ENCODE results near the gene CHRNA3. TPM values are rescaled to one million over a fixed set of nuclear protein-coding genes. Genes with fewer than 3 reads are reported as not detected.

CHRNA3 gene
- total and polyA plus RNA-seq, 5 experiments from 2014 or later = not detected

DNA sequence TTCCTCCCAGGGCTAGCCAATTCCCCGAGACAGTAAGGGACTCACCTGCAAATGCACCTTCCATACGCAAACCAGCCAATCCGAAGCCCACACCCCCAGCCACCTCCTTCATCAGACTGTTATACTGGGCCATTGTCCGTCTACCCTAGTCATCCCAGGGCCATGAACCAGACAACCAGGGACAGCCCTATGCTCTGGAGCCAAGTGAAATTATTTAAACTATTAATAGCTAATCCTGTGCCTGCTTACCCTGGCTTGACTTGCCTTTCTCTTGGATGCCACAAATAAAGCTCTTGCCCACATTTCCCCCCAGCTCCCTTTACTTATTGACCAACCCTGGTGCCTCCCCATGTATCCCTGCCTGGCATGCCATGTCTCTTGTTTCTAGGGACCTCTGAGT lies 24.2 kb upstream of the CHRNA3 start:
- peaks cover 0 to 10% (median 0%) of the 10 kb centered on the region in 5 donors for H3K27me3 Mint-ChIP-seq
- ATAC-seq (no peak), DNase-seq (no peak)
- H3K27ac Mint-ChIP-seq = peak overlapping the region in 1 of 10 donors; percentile 5
- no peaks in the 10 kb centered on the region for H3K36me3 Mint-ChIP-seq
- POLR2A ChIA-PET = no interaction called here
- no peaks in the 10 kb centered on the region for H3K9me3 Mint-ChIP-seq
- H3K4me1 Mint-ChIP-seq = peaks cover 6 to 11% (median 9%) of the 10 kb centered on the region in 4 donors
- H3K4me3 Mint-ChIP-seq = no peak overlapping the region

DNA sequence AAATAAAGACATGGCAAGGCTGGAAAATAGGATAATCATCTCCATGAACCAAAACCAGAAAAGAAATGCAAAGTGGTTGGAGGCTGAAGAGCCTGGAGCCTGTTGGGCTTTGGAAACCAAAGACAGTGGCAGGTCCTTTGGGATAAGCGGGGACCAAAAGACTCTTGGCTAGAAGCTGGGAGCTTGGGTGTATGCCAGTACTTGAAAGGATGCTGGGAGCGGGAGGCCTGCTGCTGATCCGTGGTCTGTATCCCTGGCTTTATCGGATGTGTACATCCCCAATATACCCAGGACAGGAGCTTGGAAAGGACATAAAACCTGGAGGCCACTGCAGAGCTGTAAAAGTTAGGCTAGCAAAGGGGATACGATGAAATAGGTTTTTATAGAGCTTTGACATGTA lies 21.5 kb upstream of the CHRNA3 start:
- H3K36me3 Mint-ChIP-seq = no peaks in the 10 kb centered on the region
- POLR2A ChIA-PET = no interaction called here
- H3K27ac Mint-ChIP-seq = no peak overlapping the region
- peaks cover 0 to 15% (median 5%) of the 10 kb centered on the region in 5 donors for H3K27me3 Mint-ChIP-seq
- peaks cover 6 to 13% (median 9%) of the 10 kb centered on the region in 4 donors for H3K4me1 Mint-ChIP-seq
- ATAC-seq (no peak), DNase-seq (no peak)
- H3K4me3 Mint-ChIP-seq = peak overlapping the region in 3 of 10 donors; percentile 76 to 78 (median 77)
- no peaks in the 10 kb centered on the region for H3K9me3 Mint-ChIP-seq

DNA sequence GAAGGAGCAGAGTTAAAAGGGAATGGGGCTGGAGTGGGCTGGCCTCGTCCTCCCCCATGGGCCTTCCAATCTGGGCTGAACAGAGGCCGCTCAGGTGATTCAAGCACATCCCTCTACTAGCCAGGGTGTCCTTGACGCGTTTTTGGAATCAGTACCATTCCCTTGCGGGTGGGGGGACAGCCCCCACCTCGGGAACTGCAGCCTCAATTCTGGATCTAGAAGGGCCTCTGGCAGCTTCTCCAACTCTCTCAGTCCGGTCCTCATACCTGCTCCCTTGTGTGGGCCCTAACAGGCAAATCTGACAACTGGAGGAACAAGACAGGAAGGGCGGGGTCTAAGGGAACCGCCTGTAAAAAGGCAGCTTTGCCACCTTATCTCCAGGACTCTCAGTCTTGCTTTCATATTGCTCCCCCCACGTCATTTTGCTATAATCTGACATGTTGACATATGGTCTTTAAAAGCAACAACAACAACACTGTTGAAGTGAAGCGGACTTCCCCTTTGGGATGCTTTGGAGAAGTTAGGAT lies 21.0 kb upstream of the CHRNA3 start:
- ATAC-seq = no peak
- DNase-seq = no peak
- no peaks in the 10 kb centered on the region for H3K36me3 Mint-ChIP-seq
- peak overlapping the region in 2 of 10 donors; percentile 43 to 78 for H3K27ac Mint-ChIP-seq
- H3K27me3 Mint-ChIP-seq = peaks cover 0 to 15% (median 9%) of the 10 kb centered on the region in 5 donors
- peaks cover 6 to 13% (median 9%) of the 10 kb centered on the region in 4 donors for H3K4me1 Mint-ChIP-seq
- no peaks in the 10 kb centered on the region for H3K9me3 Mint-ChIP-seq
- H3K4me3 Mint-ChIP-seq = peak overlapping the region; percentile 66 to 86 (median 78)
- POLR2A ChIA-PET = no interaction called here

DNA sequence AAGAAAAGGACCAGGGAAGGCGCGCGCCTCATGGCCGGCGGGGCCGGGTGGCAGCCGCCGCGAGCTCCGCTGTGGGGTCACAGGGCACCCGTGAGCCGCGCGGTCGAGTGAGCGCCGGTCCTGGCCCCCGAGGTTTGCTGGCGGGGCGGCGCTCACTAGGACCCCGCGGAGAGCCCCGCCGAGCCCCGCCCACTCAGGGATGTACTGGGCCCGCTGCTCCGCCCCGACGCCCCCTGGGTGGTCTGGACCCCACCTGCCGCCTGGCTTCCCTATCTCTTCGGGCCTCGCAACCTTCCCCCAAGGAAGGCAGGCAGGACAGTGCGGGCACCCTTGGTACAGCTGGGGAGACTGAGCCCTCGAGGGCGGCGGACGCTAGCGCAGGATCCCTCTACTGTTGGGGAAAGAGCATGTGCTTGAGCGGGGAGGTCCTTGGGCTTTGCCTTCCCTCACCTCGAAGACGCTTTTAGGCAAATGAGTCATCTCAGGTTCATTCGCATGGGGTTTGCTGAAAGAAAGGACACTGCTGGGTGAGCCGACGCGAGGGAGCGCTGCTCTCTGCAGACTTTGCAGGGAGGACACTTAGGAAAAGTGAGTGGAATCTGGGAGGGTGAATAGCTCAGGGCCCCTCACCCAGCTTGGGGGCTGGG lies 20.4 kb upstream of the CHRNA3 start, which contains the start of gene CHRNB4:
TSS of gene CHRNB4 (minus strand) at position 109 of the 647 bp plus-strand sequence. CDS start at position 32, 77 bp downstream.
- ATAC-seq (peak; percentile 80 to 84), DNase-seq (peak in 6 of 10 donors; percentile 21 to 34 (median 26))
- Mint-ChIP-seq H3K4me3 (peak within 1 kb of the TSS; percentile 67 to 86 (median 78)), H3K4me1 (peaks cover 6 to 13% (median 9%) of the 10 kb centered on the region in 4 donors), H3K27me3 (peaks cover 0 to 15% (median 11%) of the 10 kb centered on the region in 5 donors), H3K9me3 (no peaks in the 10 kb centered on the region), H3K36me3 (no peaks in the 10 kb centered on the region), H3K27ac (peak within 1 kb of the TSS in 3 of 10 donors; percentile 43 to 78 (median 56))
- POLR2A ChIA-PET = no interaction called here

DNA sequence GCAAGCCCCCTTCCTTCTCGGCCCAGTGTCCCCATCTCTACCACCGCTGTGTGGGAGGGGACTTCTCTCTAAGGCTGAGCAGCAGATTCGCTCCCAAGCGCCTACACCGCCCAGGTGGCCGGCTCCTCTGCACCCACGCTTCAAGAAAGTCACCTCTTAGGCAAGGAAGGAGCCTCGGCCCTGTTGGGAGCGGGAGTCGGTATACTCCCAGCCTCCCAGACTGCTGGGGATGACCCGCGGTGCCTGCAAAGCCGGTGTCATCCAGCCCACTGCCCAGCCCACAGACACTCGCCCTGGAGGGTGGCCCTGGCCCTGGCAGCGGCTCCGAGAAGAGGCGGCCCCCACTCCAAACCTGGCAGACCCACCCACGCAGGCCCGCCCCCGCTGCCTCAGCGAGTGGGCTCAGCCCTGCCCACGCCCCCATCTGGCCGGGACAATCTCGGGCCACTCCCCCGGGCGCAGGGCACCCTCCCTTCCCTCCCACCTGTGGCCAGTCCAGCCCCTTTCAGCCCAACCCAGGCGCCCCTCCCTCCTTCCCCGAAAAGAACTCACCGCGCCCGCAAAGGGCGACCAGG lies 19.8 kb upstream of the CHRNA3 start:
- peaks cover 6 to 13% (median 9%) of the 10 kb centered on the region in 4 donors for H3K4me1 Mint-ChIP-seq
- peaks cover 0 to 18% (median 11%) of the 10 kb centered on the region in 5 donors for H3K27me3 Mint-ChIP-seq
- no peaks in the 10 kb centered on the region for H3K9me3 Mint-ChIP-seq
- H3K4me3 Mint-ChIP-seq = peak overlapping the region; percentile 26 to 83 (median 70)
- peak; percentile 27 to 56 for ATAC-seq
- DNase-seq = peak in 2 of 10 donors; percentile 12 to 15
- H3K27ac Mint-ChIP-seq = no peak overlapping the region
- no peaks in the 10 kb centered on the region for H3K36me3 Mint-ChIP-seq
- POLR2A ChIA-PET = no interaction called here

DNA sequence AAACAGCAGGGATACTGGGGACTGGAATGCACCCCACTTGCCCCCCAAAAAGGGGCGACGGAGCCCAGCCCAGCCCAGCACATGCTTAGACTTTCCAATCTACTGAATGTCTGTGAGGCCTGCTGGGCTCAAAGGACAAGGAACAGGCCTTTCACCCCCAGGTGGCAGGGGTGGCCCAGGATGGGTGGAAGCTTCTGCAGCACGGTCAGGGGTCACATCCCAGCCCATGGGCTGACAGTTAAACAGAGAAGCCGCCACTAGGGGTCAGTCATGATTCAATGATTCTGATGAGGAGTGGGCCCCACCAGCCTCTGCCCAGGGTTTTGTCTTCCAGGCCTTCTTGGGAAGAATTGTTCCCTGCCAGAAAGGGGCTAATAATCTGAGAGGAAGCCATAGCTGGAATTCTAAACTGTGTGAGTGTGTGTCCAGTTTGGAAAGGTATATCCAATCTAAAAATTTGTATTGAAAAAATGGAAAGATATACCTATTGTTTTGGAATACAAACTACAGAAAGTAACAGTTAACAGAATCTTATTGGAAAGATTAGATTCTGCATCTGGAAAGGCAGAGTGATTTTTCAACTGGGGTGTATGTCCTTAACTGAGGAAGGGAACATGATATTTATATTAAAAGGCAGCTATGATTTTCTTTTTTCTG lies 18.0 kb upstream of the CHRNA3 start:
- Mint-ChIP-seq H3K4me3 (peak overlapping the region in 2 of 10 donors; percentile 33 to 82), H3K36me3 (no peaks in the 10 kb centered on the region), H3K4me1 (peaks cover 6 to 13% (median 9%) of the 10 kb centered on the region in 4 donors), H3K27me3 (peaks cover 0 to 18% (median 11%) of the 10 kb centered on the region in 5 donors), H3K27ac (no peak overlapping the region), H3K9me3 (peaks cover 0 to 3% (median 0%) of the 10 kb centered on the region in 9 donors)
- ATAC-seq = peak; percentile 50 to 55
- DNase-seq = peak in 9 of 10 donors; percentile 10 to 68 (median 34)
- POLR2A ChIA-PET = no interaction called here

DNA sequence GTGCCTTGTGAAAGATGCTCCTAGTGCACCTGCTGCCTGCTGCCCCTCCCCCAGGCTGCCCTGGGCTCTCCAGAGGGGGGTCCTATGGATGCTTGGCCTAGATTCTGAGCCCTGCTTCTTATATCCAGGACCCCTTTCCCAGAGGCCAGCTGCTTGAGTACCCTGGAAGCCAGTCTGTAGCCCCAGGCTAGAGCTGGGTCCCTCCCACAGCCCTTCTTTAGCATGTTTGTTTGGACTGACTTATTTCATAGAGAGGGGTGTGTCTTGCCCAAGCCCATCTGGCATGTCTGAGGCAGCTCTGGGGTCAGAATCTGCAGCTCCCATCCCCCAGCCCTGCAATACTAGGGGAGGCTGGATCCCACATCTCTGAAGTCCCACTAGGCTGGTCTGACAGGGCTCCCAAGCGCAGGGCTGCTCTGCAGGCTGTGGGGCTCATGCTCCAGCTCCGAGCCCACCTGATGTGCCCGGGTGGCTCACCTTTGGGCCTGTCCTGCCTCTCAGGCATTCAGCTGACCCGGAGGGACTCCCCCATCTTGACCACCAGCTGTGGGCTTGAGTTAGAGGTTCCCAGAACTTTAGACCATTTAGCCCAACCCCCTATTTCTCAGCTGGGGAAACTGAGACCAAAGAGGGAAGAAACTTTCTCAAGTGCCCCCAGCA lies 17.1 kb upstream of the CHRNA3 start:
- Mint-ChIP-seq H3K4me3 (no peak overlapping the region), H3K27me3 (peaks cover 0 to 25% (median 11%) of the 10 kb centered on the region in 5 donors), H3K36me3 (peaks cover 0 to 8% (median 1%) of the 10 kb centered on the region in 3 donors), H3K27ac (no peak overlapping the region), H3K9me3 (peaks cover 0 to 12% (median 2%) of the 10 kb centered on the region in 9 donors), H3K4me1 (peaks cover 6 to 13% (median 9%) of the 10 kb centered on the region in 4 donors)
- DNase-seq = no peak
- POLR2A ChIA-PET = no interaction called here
- ATAC-seq = no peak

DNA sequence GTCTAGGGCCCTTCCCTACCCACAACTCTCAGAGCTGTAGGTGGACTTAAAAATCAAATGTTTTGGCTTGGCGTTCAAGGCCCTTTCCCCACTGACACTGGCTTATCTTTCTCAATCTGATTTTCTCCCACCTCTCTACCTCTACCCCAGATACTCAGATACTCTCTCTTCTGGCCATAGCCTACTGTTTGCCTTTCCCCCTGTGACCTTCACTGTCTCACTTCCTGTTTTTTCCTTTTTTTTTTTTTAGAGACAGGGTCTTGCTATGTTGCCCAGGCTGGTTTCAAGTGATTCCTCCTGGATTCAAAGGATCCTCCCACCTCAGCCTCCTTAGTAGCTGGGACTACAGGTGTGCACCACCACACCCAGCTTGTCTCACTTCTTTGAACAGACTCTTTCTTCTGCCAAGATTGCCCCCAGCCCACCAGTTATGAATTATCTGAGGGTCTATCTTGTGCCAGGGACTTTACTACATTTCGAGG lies 15.6 kb upstream of the CHRNA3 start:
- peak overlapping the region in 1 of 10 donors; percentile 16 for H3K27ac Mint-ChIP-seq
- DNase-seq = no peak
- H3K9me3 Mint-ChIP-seq = peaks cover 0 to 13% (median 3%) of the 10 kb centered on the region in 9 donors
- no peak overlapping the region for H3K4me3 Mint-ChIP-seq
- POLR2A ChIA-PET = no interaction called here
- ATAC-seq = no peak
- H3K4me1 Mint-ChIP-seq = peaks cover 3 to 10% (median 4%) of the 10 kb centered on the region in 4 donors
- peaks cover 0 to 9% (median 5%) of the 10 kb centered on the region in 3 donors for H3K36me3 Mint-ChIP-seq
- H3K27me3 Mint-ChIP-seq = peaks cover 2 to 27% (median 13%) of the 10 kb centered on the region in 5 donors

DNA sequence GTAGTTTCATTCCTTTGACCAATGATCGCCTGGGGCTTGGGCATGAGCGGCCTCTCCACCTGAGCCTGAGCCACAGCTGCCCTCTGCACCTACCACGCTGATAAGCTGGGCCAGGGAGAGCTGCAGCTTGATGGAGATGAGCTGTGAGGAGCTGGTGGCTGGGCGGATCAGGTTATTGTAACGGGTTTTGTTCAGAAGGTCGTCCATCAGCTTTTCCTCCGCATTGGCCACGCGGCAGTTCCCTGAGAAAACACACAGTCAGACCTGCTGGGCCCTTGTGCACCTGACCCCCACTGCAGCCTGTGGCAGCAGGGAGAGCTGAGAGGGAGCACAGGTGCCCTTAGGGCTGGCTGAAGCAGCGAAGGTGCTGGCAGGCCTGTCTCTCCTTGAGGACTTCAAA lies 14.6 kb upstream of the CHRNA3 start:
- Mint-ChIP-seq H3K9me3 (peaks cover 0 to 13% (median 3%) of the 10 kb centered on the region in 9 donors), H3K36me3 (peaks cover 0 to 9% (median 5%) of the 10 kb centered on the region in 3 donors), H3K4me3 (no peak overlapping the region), H3K27ac (no peak overlapping the region), H3K4me1 (peaks cover 0 to 4% (median 0%) of the 10 kb centered on the region in 4 donors), H3K27me3 (peaks cover 2 to 27% (median 9%) of the 10 kb centered on the region in 5 donors)
- DNase-seq (no peak), ATAC-seq (no peak)
- POLR2A ChIA-PET = interaction anchor here (0.5 kb wide), 1 partner anchor 55 kb away, joined by 3 read pairs; no protein-coding TSS in a partner anchor

DNA sequence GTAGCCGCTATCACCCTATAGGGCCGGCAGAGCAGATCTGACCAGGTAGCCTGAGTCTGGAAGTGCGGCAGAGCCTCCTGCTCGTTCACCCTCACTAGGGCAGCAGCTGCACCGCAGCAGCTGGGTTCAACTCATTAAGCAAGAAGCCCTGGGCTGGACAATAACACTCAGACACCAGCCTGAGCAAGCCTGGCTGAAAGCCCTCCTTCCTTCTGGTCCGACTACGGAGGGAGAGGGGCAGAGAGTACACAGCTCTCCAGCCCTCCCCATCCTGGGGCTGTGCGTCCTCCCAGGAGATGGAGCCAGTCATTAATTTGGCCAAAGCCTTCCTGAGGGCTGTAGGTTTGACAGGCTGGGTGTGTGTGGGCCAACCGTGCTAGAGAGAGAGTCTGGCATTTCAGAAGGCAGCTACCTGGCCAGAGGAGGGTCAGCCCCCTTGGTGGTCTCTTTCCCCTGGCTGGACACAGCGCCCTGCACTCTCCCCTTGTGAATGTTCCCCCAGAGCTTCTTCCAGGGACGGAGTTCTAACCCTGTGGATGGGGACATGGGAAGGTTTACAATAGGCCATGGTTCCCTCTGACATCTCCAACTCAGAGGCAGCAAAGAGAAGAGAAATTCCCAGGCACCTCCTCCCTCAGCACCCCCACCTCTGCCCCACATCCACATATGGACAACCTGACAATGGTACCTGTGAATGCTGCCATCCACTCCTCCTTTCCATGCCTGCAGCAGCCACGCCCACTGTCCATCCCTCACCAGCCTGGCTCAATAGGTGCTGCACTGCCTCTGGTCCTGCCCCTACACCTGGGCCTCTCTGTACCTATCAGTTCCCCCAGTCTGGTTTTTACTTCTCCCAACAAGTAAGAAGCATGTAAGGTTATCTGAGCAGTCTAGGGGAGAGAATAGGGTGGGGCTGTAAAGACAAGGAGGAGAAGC lies 13.7 kb upstream of the CHRNA3 start:
- no peaks in the 10 kb centered on the region for H3K4me1 Mint-ChIP-seq
- peaks cover 0 to 13% (median 3%) of the 10 kb centered on the region in 9 donors for H3K9me3 Mint-ChIP-seq
- DNase-seq = no peak
- peaks cover under 1 to 30% (median 6%) of the 10 kb centered on the region in 5 donors for H3K27me3 Mint-ChIP-seq
- H3K4me3 Mint-ChIP-seq = no peak overlapping the region
- H3K36me3 Mint-ChIP-seq = peaks cover 0 to 9% (median 5%) of the 10 kb centered on the region in 3 donors
- POLR2A ChIA-PET = interaction anchor here (0.5 kb wide), 1 partner anchor 54 kb away, joined by 3 read pairs; no protein-coding TSS in a partner anchor
- H3K27ac Mint-ChIP-seq = no peak overlapping the region
- no peak for ATAC-seq

DNA sequence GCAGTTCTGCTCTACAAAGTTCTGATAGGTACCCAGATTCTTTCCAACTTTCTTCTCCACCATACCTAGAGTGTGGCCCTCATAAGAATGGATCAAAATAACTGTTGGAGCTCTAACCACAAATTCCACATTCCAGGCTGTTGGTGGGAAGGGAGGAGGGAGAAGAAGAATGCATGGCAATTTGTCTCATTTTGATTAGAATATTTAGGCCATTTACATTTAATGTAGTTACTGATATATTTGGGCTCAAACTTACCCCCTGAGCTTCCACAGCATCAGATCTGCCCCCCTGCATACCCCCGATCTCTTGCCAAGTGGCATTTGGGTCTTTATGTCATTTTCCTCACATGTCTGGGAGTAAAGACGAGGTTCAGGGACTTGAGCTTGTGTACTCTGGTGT lies 12.6 kb upstream of the CHRNA3 start:
- H3K4me1 Mint-ChIP-seq = no peaks in the 10 kb centered on the region
- H3K4me3 Mint-ChIP-seq = no peak overlapping the region
- peaks cover 0 to 40% (median 8%) of the 10 kb centered on the region in 5 donors for H3K27me3 Mint-ChIP-seq
- POLR2A ChIA-PET = no interaction called here
- H3K9me3 Mint-ChIP-seq = peaks cover 0 to 13% (median 3%) of the 10 kb centered on the region in 9 donors
- ATAC-seq = no peak
- no peak for DNase-seq
- H3K27ac Mint-ChIP-seq = no peak overlapping the region
- peaks cover 0 to 9% (median 5%) of the 10 kb centered on the region in 3 donors for H3K36me3 Mint-ChIP-seq

Data from naive thymus-derived CD8-positive, alpha-beta T cell (primary cell).